Spinal cord (tissue), 10 donors: ENCODE measurements around the gene S1PR5. TPM values are rescaled to one million over a fixed set of nuclear protein-coding genes. Genes with fewer than 3 reads are reported as not detected.

Experiments
- DNase-seq, 6 donors: peaks; one replicate each; pipeline versions ENCODE4 v3.0.0 to v3.0.0-alpha.2; 2013 to 2015; ENCODE audit warnings: low spot score in 6 of 6, low read depth in 4 of 6
- H3K27ac ChIP-seq: one replicate; pipeline ENCODE4 v1.5.1; 2013; ENCODE audit warnings: low read depth, low read length, control low read depth
- H3K27me3 ChIP-seq: one replicate; pipeline ENCODE4 v1.6.1; 2013; ENCODE audit warnings: low read length; ENCODE audit not compliant: control insufficient read depth, insufficient read depth
- H3K36me3 ChIP-seq: one replicate; pipeline ENCODE4 v1.6.1; 2013; ENCODE audit warnings: low read length; ENCODE audit not compliant: control insufficient read depth, insufficient read depth
- H3K4me1 ChIP-seq: one replicate; pipeline ENCODE4 v1.6.1; 2013; ENCODE audit warnings: low read length; ENCODE audit not compliant: control insufficient read depth, insufficient read depth
- H3K4me3 ChIP-seq: one replicate; pipeline ENCODE4 v1.5.1; 2013; ENCODE audit warnings: low read depth, low read length, control low read depth
- H3K9me3 ChIP-seq: one replicate; pipeline ENCODE4 v1.6.1; 2013; ENCODE audit warnings: low read length; ENCODE audit not compliant: control insufficient read depth, insufficient read depth
- WGBS: methylation state at CpG from one replicate; pipeline ENCODE4 v1.1.5; 2013; ENCODE audit warnings: missing lambda C conversion rate; ENCODE audit not compliant: insufficient coverage; 5-methylcytosine and 5-hydroxymethylcytosine counted together
- polyA plus RNA-seq, 2 donors: library from polyadenylated mRNA; unstranded; fragments of 120-200 nt; gene quantifications; one replicate each; pipeline ENCODE4 v1.2.1, GENCODE V29; 2013; ENCODE audit not compliant: insufficient read length in 2 of 2
- small RNA-seq: library from RNA; depleted of rRNA; stranded (forward); fragments of <200 nt; gene quantifications from one replicate; pipeline ENCODE3, GENCODE V24; 2014; ENCODE audit warnings: low replicate concordance
- total RNA-seq, 2 donors: library from RNA; depleted of rRNA in 1 of 2; stranded (reverse); fragments of 120-200 nt in 1 of 2; fragments of >200 nt in 1 of 2; gene quantifications; one replicate each; pipeline versions ENCODE4 v1.2.3 to v1.2.4, GENCODE V29; 2013 to 2014
- donor health status: healthy.

S1PR5 gene
- total and polyA plus RNA-seq, 4 donors, result 1.1 to 3.8 (median 1.5) TPM

GRCh38 chr19:10478476-10478875 lies 38.8 kb downstream of the S1PR5 start:
- H3K9me3 ChIP-seq, result no peaks in the 10 kb centered on the region
- H3K27ac ChIP-seq, result no peak overlapping the region
- H3K36me3 ChIP-seq, result peaks cover 6% of the 10 kb centered on the region
- no peak for DNase-seq
- no peaks in the 10 kb centered on the region for H3K27me3 ChIP-seq
- H3K4me1 ChIP-seq, result peaks cover 11% of the 10 kb centered on the region
- WGBS, result no CpG with 5 or more reads among the region's 5 CpGs
- H3K4me3 ChIP-seq, result peak overlapping the region; percentile 2

- Histone ChIP-seq H3K27me3 (no peaks in the 10 kb centered on the region), H3K36me3 (no peaks in the 10 kb centered on the region)
- WGBS, result 73% methylated on average over 5 of the region's 6 CpGs
Observed at GRCh38 chr19:10474962-10475451, 42.2 kb downstream of the S1PR5 start.

GRCh38 chr19:10473192-10473591 lies 44.1 kb downstream of the S1PR5 start:
- no peak overlapping the region for H3K4me3 ChIP-seq
- no peaks in the 10 kb centered on the region for H3K9me3 ChIP-seq
- DNase-seq, result no peak
- H3K27ac ChIP-seq, result no peak overlapping the region
- no peaks in the 10 kb centered on the region for H3K27me3 ChIP-seq
- H3K4me1 ChIP-seq, result no peaks in the 10 kb centered on the region
- H3K36me3 ChIP-seq, result peaks cover 7% of the 10 kb centered on the region
- 87% methylated on average over 3 of the region's 5 CpGs for WGBS

More at GRCh38 chr19:10474962-10475451, 42.2 kb downstream of the S1PR5 start:
- Histone ChIP-seq H3K9me3 (no peaks in the 10 kb centered on the region), H3K27ac (no peak overlapping the region), H3K4me1 (peaks cover 11% of the 10 kb centered on the region), H3K4me3 (no peak overlapping the region)
- no peak for DNase-seq

- peak in 2 of 6 donors; percentile 47 to 55 for DNase-seq
- H3K27ac ChIP-seq, result no peak overlapping the region
- H3K4me3 ChIP-seq, result no peak overlapping the region
- WGBS, result 45% methylated on average over 3 of the region's 6 CpGs
- H3K9me3 ChIP-seq, result no peaks in the 10 kb centered on the region
- no peaks in the 10 kb centered on the region for H3K4me1 ChIP-seq
- H3K27me3 ChIP-seq, result no peaks in the 10 kb centered on the region
- peaks cover 18% of the 10 kb centered on the region for H3K36me3 ChIP-seq
Observed at GRCh38 chr19:10471909-10472308, 45.3 kb downstream of the S1PR5 start.

GRCh38 chr19:10468133-10468532 lies 49.1 kb downstream of the S1PR5 start:
- no peaks in the 10 kb centered on the region for H3K27me3 ChIP-seq
- H3K4me1 ChIP-seq, result no peaks in the 10 kb centered on the region
- WGBS, result 31% methylated on average over 2 of the region's 12 CpGs
- H3K36me3 ChIP-seq, result peaks cover 45% of the 10 kb centered on the region
- H3K9me3 ChIP-seq, result no peaks in the 10 kb centered on the region
- no peak overlapping the region for H3K27ac ChIP-seq
- no peak for DNase-seq
- no peak overlapping the region for H3K4me3 ChIP-seq

GRCh38 chr19:10467104-10467706 lies 50.0 kb downstream of the S1PR5 start:
- H3K9me3 ChIP-seq, result no peaks in the 10 kb centered on the region
- no peak overlapping the region for H3K27ac ChIP-seq
- peaks cover 53% of the 10 kb centered on the region for H3K36me3 ChIP-seq
- H3K4me3 ChIP-seq, result no peak overlapping the region
- H3K4me1 ChIP-seq, result no peaks in the 10 kb centered on the region
- DNase-seq, result no peak
- WGBS, result 76% methylated on average over 18 of the region's 20 CpGs
- no peaks in the 10 kb centered on the region for H3K27me3 ChIP-seq

GRCh38 chr19:10464456-10464855 lies 52.8 kb downstream of the S1PR5 start:
- WGBS, result 77% methylated on average over 3 of the region's 5 CpGs
- DNase-seq, result no peak
- no peaks in the 10 kb centered on the region for H3K9me3 ChIP-seq
- no peak overlapping the region for H3K27ac ChIP-seq
- peaks cover 12% of the 10 kb centered on the region for H3K4me1 ChIP-seq
- no peak overlapping the region for H3K4me3 ChIP-seq
- peaks cover 68% of the 10 kb centered on the region for H3K36me3 ChIP-seq
- no peaks in the 10 kb centered on the region for H3K27me3 ChIP-seq

Small RNAs within 50 kb of the gene (small RNA-seq; reads per million reads assigned to genes)
- gene MIR1238 (not detected), gene RNU7-140P (not detected)

Other genes starting within 250 kb of the S1PR5 start
- gene ICAM1, start 246.3 kb downstream of the S1PR5 start, total RNA-seq, result 10 to 100 TPM in 1 of 2 donors, 1 to 10 TPM in 1; 5.7 to 10.4 TPM
- 1 to 10 TPM; 2.5 to 3.0 TPM for gene ICAM1, start 246.3 kb downstream of the S1PR5 start, polyA plus RNA-seq
- 1 to 10 TPM; 1.1 to 1.8 TPM for gene ICAM4, start 230.5 kb downstream of the S1PR5 start, total RNA-seq
- gene ICAM4, start 230.5 kb downstream of the S1PR5 start, polyA plus RNA-seq, result under 1 TPM in 1 of 2 donors, not detected in 1; 0.42 TPM
- gene ICAM5, start 227.5 kb downstream of the S1PR5 start, total RNA-seq, result 1 to 10 TPM; 1.4 to 1.8 TPM
- 1 to 10 TPM; 3.2 to 3.7 TPM for gene ICAM5, start 227.5 kb downstream of the S1PR5 start, polyA plus RNA-seq
- 1 to 10 TPM; 1.6 to 9.5 TPM for gene ZGLP1, start 207.6 kb downstream of the S1PR5 start, total RNA-seq
- 10 to 100 TPM; 11.0 to 15.7 TPM for gene ZGLP1, start 207.6 kb downstream of the S1PR5 start, polyA plus RNA-seq
- gene FDX2, start 201.4 kb downstream of the S1PR5 start, total RNA-seq, result 10 to 100 TPM; 15.0 to 30.4 TPM
- 10 to 100 TPM; 37.3 to 45.3 TPM for gene FDX2, start 201.4 kb downstream of the S1PR5 start, polyA plus RNA-seq
- 1 to 10 TPM; 5.4 to 8.7 TPM for gene RAVER1, start 183.9 kb downstream of the S1PR5 start, total RNA-seq
- gene RAVER1, start 183.9 kb downstream of the S1PR5 start, polyA plus RNA-seq, result 10 to 100 TPM; 32.5 to 42.3 TPM
- gene ICAM3, start 177.8 kb downstream of the S1PR5 start, total RNA-seq, result 1 to 10 TPM; 5.5 to 8.7 TPM
- gene ICAM3, start 177.8 kb downstream of the S1PR5 start, polyA plus RNA-seq, result 1 to 10 TPM; 3.8 to 4.4 TPM
- 10 to 100 TPM; 44.5 to 94.4 TPM for gene TYK2, start 136.9 kb downstream of the S1PR5 start, total RNA-seq
- 100 to 1,000 TPM; 108 to 153 TPM for gene TYK2, start 136.9 kb downstream of the S1PR5 start, polyA plus RNA-seq
- 100 to 1,000 TPM in 1 of 2 donors, 10 to 100 TPM in 1; 47.4 to 164 TPM for gene CDC37, start 113.9 kb downstream of the S1PR5 start, total RNA-seq
- 100 to 1,000 TPM; 151 to 191 TPM for gene CDC37, start 113.9 kb downstream of the S1PR5 start, polyA plus RNA-seq
- 10 to 100 TPM in 1 of 2 donors, 1 to 10 TPM in 1; 4.2 to 10.8 TPM for gene PDE4A, start 96.9 kb downstream of the S1PR5 start, total RNA-seq
- 10 to 100 TPM; 25.7 to 28.4 TPM for gene PDE4A, start 96.9 kb downstream of the S1PR5 start, polyA plus RNA-seq
- gene KEAP1, start 14.1 kb downstream of the S1PR5 start, total RNA-seq, result 10 to 100 TPM; 40.5 to 60.1 TPM
- 10 to 100 TPM; 76.7 to 93.6 TPM for gene KEAP1, start 14.1 kb downstream of the S1PR5 start, polyA plus RNA-seq
- 10 to 100 TPM; 10.6 to 20.5 TPM for gene ATG4D, start 26.5 kb upstream of the S1PR5 start, total RNA-seq
- 10 to 100 TPM; 42.2 to 43.9 TPM for gene ATG4D, start 26.5 kb upstream of the S1PR5 start, polyA plus RNA-seq
- 10 to 100 TPM in 1 of 2 donors, 1 to 10 TPM in 1; 4.4 to 13.1 TPM for gene KRI1, start 48.6 kb upstream of the S1PR5 start, total RNA-seq
- 10 to 100 TPM; 16.2 to 32.5 TPM for gene KRI1, start 48.6 kb upstream of the S1PR5 start, polyA plus RNA-seq
- gene CDKN2D, start 51.5 kb upstream of the S1PR5 start, total RNA-seq, result 10 to 100 TPM; 25.6 to 50.9 TPM
- gene CDKN2D, start 51.5 kb upstream of the S1PR5 start, polyA plus RNA-seq, result 100 to 1,000 TPM; 167 to 173 TPM
- gene AP1M2, start 69.9 kb upstream of the S1PR5 start, total RNA-seq, result under 1 TPM; 0.30 to 0.83 TPM
- 1 to 10 TPM; 1.1 to 1.2 TPM for gene AP1M2, start 69.9 kb upstream of the S1PR5 start, polyA plus RNA-seq
- gene SLC44A2, start 108.1 kb upstream of the S1PR5 start, total RNA-seq, result 10 to 100 TPM; 46.8 to 60.4 TPM
- 100 to 1,000 TPM; 116 to 146 TPM for gene SLC44A2, start 108.1 kb upstream of the S1PR5 start, polyA plus RNA-seq
- 10 to 100 TPM; 89.8 to 98.6 TPM for gene ILF3, start 136.9 kb upstream of the S1PR5 start, total RNA-seq
- 100 to 1,000 TPM; 234 to 267 TPM for gene ILF3, start 136.9 kb upstream of the S1PR5 start, polyA plus RNA-seq
- gene QTRT1, start 184.0 kb upstream of the S1PR5 start, total RNA-seq, result 10 to 100 TPM; 25.9 to 47.6 TPM
- 100 to 1,000 TPM in 1 of 2 donors, 10 to 100 TPM in 1; 79.6 to 110 TPM for gene QTRT1, start 184.0 kb upstream of the S1PR5 start, polyA plus RNA-seq
- 10 to 100 TPM; 59.2 to 77.9 TPM for gene DNM2, start 200.6 kb upstream of the S1PR5 start, total RNA-seq
- gene DNM2, start 200.6 kb upstream of the S1PR5 start, polyA plus RNA-seq, result 100 to 1,000 TPM in 1 of 2 donors, 10 to 100 TPM in 1; 92.2 to 111 TPM